WTC11 (cell line): ENCODE data around the gene ADGRG3. TPM values are rescaled to one million over a fixed set of nuclear protein-coding genes. Genes with fewer than 3 reads are reported as not detected.

Experiments used
- ATAC-seq: fragments of 200-7000 bp; cut with Tn5 transposase; 2 replicates; pipeline ENCODE4 v1.10.0; 2021; ENCODE audit warnings: mild to moderate bottlenecking, moderate library complexity
- CTCF ChIA-PET: fragments of 300-600 bp; sonication (Branson Sonifier 250); formaldehyde crosslinking; loops from one replicate; lab custom pipeline; 2021; ENCODE audit warnings: antibody characterized with exemption; lab: Charles Lee
- POLR2A ChIA-PET: fragments of 350-600 bp; sonication (Branson Sonifier 250); formaldehyde crosslinking; loops from one replicate; lab custom pipeline; 2021; ENCODE audit warnings: antibody characterized with exemption; lab: Charles Lee
- DNase-seq: peaks from one replicate; pipeline ENCODE4 v3.0.0; 2021; ENCODE audit warnings: low spot score
- H3K27ac Mint-ChIP-seq: 2 replicates; pipeline ENCODE4 v1.8.0; 2021; ENCODE audit warnings: mixed read lengths
- H3K27me3 Mint-ChIP-seq: 2 replicates; pipeline ENCODE4 v1.8.0; 2021; ENCODE audit warnings: low read depth, mild to moderate bottlenecking, moderate library complexity, mixed read lengths
- H3K36me3 Mint-ChIP-seq: 2 replicates; pipeline ENCODE4 v1.8.0; 2021; ENCODE audit warnings: mixed read lengths
- H3K4me1 Mint-ChIP-seq: 2 replicates; pipeline ENCODE4 v1.8.0; 2022; ENCODE audit warnings: mixed read lengths
- H3K4me3 Mint-ChIP-seq: 2 replicates; pipeline ENCODE4 v1.8.0; 2021; ENCODE audit warnings: mild to moderate bottlenecking, moderate library complexity, mixed read lengths
- H3K9me3 Mint-ChIP-seq: 2 replicates; pipeline ENCODE4 v1.8.0; 2021; ENCODE audit warnings: mixed read lengths
- FOXP1 ChIP-seq: sonication (generic); formaldehyde crosslinking; IDR thresholded peaks from 2 replicates; pipeline ENCODE4 v1.8.0; 2022; ENCODE audit warnings: missing genetic modification reagents, mild to moderate bottlenecking, moderate library complexity, borderline replicate concordance
- GABPB1 ChIP-seq: sonication (generic); formaldehyde crosslinking; IDR thresholded peaks from 2 replicates; pipeline ENCODE4 v1.8.1; 2023; ENCODE audit warnings: mild to moderate bottlenecking, missing genetic modification reagents
- GRHL2 ChIP-seq: fragments of 250-450 bp; sonication (Bioruptor Pico); IDR thresholded peaks from 2 replicates; pipeline ENCODE4 v1.8.0; 2022; ENCODE audit warnings: mild to moderate bottlenecking, moderate library complexity; ENCODE audit not compliant: insufficient replicate concordance, severe bottlenecking
- GTF2I ChIP-seq: fragments of 250-450 bp; sonication (Bioruptor Pico); conservative IDR thresholded peaks from 2 replicates; pipeline ENCODE4 v1.4.0; 2021; ENCODE audit warnings: mild to moderate bottlenecking
- JAZF1 ChIP-seq: fragments of 250-450 bp; sonication (Bioruptor Pico); IDR thresholded peaks from 2 replicates; pipeline ENCODE4 v1.9.0; 2021; ENCODE audit warnings: moderate library complexity, mild to moderate bottlenecking, inconsistent platforms
- NFE2L1 ChIP-seq: sonication (generic); formaldehyde crosslinking; IDR thresholded peaks from 2 replicates; pipeline ENCODE4 v1.8.1; 2023; ENCODE audit warnings: missing genetic modification reagents
- NR3C1 ChIP-seq: sonication (generic); formaldehyde crosslinking; conservative IDR thresholded peaks from 2 replicates; pipeline ENCODE4 v1.8.1; 2023; ENCODE audit warnings: low read depth, mild to moderate bottlenecking, missing genetic modification reagents
- ZNF317 ChIP-seq: sonication (generic); formaldehyde crosslinking; IDR thresholded peaks from 2 replicates; pipeline ENCODE4 v1.8.1; 2023; ENCODE audit warnings: low read depth, mild to moderate bottlenecking, moderate library complexity, missing genetic modification reagents, borderline replicate concordance
- ZNF416 ChIP-seq: fragments of 250-450 bp; sonication (Bioruptor Pico); IDR thresholded peaks from 2 replicates; pipeline ENCODE4 v1.9.0; 2021; ENCODE audit warnings: mild to moderate bottlenecking, inconsistent platforms
- ZNF532 ChIP-seq: fragments of 250-450 bp; sonication (Bioruptor Pico); IDR thresholded peaks from 2 replicates; pipeline ENCODE4 v1.9.0; 2021; ENCODE audit warnings: mild to moderate bottlenecking, borderline replicate concordance
- total RNA-seq: library from RNA; stranded (reverse); gene quantifications from 3 replicates; pipeline ENCODE4 v1.2.3, GENCODE V29; 2021
- TF ChIP-seq, protein P1 (sequence below): sonication (generic); formaldehyde crosslinking; IDR thresholded peaks from 2 replicates; pipeline ENCODE4 v1.8.1; 2023; ENCODE audit warnings: mild to moderate bottlenecking, missing genetic modification reagents
- TF ChIP-seq, protein P2 (sequence below): sonication (generic); formaldehyde crosslinking; IDR thresholded peaks from 2 replicates; pipeline ENCODE4 v1.8.0; 2022; ENCODE audit warnings: mild to moderate bottlenecking, missing genetic modification reagents
- TF ChIP-seq, protein P3 (sequence below): sonication (generic); formaldehyde crosslinking; IDR thresholded peaks from 2 replicates; pipeline ENCODE4 v1.8.1; 2022; ENCODE audit warnings: low read depth, missing genetic modification reagents, borderline replicate concordance

ADGRG3 gene
- total RNA-seq, 1 experiment from 2014 or later: 0.44 TPM

GRCh38 chr16:57703416-57704010, 35.4 kb downstream of the ADGRG3 start (continued):
- TF ChIP-seq, protein P1, sequence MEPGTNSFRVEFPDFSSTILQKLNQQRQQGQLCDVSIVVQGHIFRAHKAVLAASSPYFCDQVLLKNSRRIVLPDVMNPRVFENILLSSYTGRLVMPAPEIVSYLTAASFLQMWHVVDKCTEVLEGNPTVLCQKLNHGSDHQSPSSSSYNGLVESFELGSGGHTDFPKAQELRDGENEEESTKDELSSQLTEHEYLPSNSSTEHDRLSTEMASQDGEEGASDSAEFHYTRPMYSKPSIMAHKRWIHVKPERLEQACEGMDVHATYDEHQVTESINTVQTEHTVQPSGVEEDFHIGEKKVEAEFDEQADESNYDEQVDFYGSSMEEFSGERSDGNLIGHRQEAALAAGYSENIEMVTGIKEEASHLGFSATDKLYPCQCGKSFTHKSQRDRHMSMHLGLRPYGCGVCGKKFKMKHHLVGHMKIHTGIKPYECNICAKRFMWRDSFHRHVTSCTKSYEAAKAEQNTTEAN: no peak
- no peak for TF ChIP-seq NFE2L1 (CRISPR knock-in tag)
- TF ChIP-seq GTF2I (CRISPR knock-in tag): no peak
- TF ChIP-seq GRHL2 (CRISPR knock-in tag): no peak
- TF ChIP-seq NR3C1 (CRISPR knock-in tag): no peak
- TF ChIP-seq FOXP1 (CRISPR knock-in tag): no peak
- TF ChIP-seq, protein P2, sequence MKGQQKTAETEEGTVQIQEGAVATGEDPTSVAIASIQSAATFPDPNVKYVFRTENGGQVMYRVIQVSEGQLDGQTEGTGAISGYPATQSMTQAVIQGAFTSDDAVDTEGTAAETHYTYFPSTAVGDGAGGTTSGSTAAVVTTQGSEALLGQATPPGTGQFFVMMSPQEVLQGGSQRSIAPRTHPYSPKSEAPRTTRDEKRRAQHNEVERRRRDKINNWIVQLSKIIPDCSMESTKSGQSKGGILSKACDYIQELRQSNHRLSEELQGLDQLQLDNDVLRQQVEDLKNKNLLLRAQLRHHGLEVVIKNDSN: no peak
- no peak for TF ChIP-seq JAZF1 (CRISPR knock-in tag)
- no peak for TF ChIP-seq ZNF416 (CRISPR knock-in tag)

- DNase-seq (no peak), ATAC-seq (no peak)
- H3K27me3 Mint-ChIP-seq: no peaks in the 10 kb centered on the region; the same call in 1 of the 2 replicates
- peaks cover 7% of the 10 kb centered on the region; the same call in 1 of the 2 replicates for H3K9me3 Mint-ChIP-seq
- TF ChIP-seq GRHL2 (CRISPR knock-in tag) (no peak), GABPB1 (peak; percentile 44), ZNF317 (CRISPR knock-in tag) (no peak), ZNF532 (no peak)
- TF ChIP-seq, protein P3, sequence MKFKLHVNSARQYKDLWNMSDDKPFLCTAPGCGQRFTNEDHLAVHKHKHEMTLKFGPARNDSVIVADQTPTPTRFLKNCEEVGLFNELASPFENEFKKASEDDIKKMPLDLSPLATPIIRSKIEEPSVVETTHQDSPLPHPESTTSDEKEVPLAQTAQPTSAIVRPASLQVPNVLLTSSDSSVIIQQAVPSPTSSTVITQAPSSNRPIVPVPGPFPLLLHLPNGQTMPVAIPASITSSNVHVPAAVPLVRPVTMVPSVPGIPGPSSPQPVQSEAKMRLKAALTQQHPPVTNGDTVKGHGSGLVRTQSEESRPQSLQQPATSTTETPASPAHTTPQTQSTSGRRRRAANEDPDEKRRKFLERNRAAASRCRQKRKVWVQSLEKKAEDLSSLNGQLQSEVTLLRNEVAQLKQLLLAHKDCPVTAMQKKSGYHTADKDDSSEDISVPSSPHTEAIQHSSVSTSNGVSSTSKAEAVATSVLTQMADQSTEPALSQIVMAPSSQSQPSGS (CRISPR knock-in tag): no peak
- CTCF ChIA-PET: interaction anchor here (0.8 to 1.9 kb wide), 4 partner anchors 10 to 128 kb away, joined by 3 to 6 read pairs (median 3); no protein-coding TSS in a partner anchor
- H3K27ac Mint-ChIP-seq: no peak overlapping the region
- no peak overlapping the region for H3K4me3 Mint-ChIP-seq
- no peaks in the 10 kb centered on the region for H3K36me3 Mint-ChIP-seq
- peaks cover 5% of the 10 kb centered on the region; the same call in 1 of the 2 replicates for H3K4me1 Mint-ChIP-seq
- POLR2A ChIA-PET: interaction anchor here (0.6 to 0.7 kb wide), 2 partner anchors 169 to 595 kb away, joined by 3 to 8 read pairs; no protein-coding TSS in a partner anchor
Observed at GRCh38 chr16:57704011-57704904, 36.2 kb downstream of the ADGRG3 start.
